ENCODE results near the gene SMCO3. TPM values are rescaled to one million over a fixed set of nuclear protein-coding genes. Genes with fewer than 3 reads are reported as not detected.

SMCO3 gene
- total and polyA plus RNA-seq, 2 of the 13 experiments (the other 11 are each of a cell fraction or from before 2014, with no cell fraction given) = 0.29 to 0.42 TPM

- TF ChIP-seq ZGPAT (CRISPR knock-in tag; IDR thresholded peaks at IDR 0.05) (peak; percentile 66; the same call in 1 of the 2 replicates), SMAD9 (CRISPR knock-in tag; IDR thresholded peaks at IDR 0.05) (peak; percentile 62; the same call in 1 of the 2 replicates), ZC3H13 (CRISPR knock-in tag; IDR thresholded peaks at IDR 0.05) (no peak; the same call in 1 of the 2 replicates), CTCF (CRISPR knock-in tag; IDR thresholded peaks at IDR 0.05) (no peak), THRA (CRISPR knock-in tag; IDR thresholded peaks at IDR 0.05; ENCODE audit: borderline replicate concordance) (peak; percentile 53), SALL2 (CRISPR knock-in tag; IDR thresholded peaks at IDR 0.05) (no peak), NFATC3 (CRISPR knock-in tag; IDR thresholded peaks at IDR 0.05) (peak; percentile 78; the same call in 1 of the 2 replicates), DR1 (CRISPR knock-in tag; IDR thresholded peaks at IDR 0.05) (peak; percentile 70; the same call in 1 of the 2 replicates), MXD3 (CRISPR knock-in tag; IDR thresholded peaks at IDR 0.05) (no peak), HNF4A (CRISPR knock-in tag; IDR thresholded peaks at IDR 0.05) (no peak), RERE (CRISPR knock-in tag; IDR thresholded peaks at IDR 0.05; ENCODE audit: low read depth) (no peak; the same call in 1 of the 2 replicates), ELF4 (CRISPR knock-in tag; IDR thresholded peaks at IDR 0.05; ENCODE audit: borderline replicate concordance) (peak; percentile 29; the same call in 1 of the 2 replicates), ETV5 (CRISPR knock-in tag; IDR thresholded peaks at IDR 0.05; ENCODE audit: borderline replicate concordance) (peak; percentile 84), KDM1A (CRISPR knock-in tag; IDR thresholded peaks at IDR 0.05) (no peak), RBAK (CRISPR knock-in tag; IDR thresholded peaks at IDR 0.05) (no peak), BRD4 (CRISPR knock-in tag; IDR thresholded peaks at IDR 0.05) (peak; percentile 72), ISL2 (CRISPR knock-in tag; IDR thresholded peaks at IDR 0.05) (no peak; the same call in 1 of the 2 replicates), NR1H2 (CRISPR knock-in tag; IDR thresholded peaks at IDR 0.05; ENCODE audit: borderline replicate concordance, low read depth) (0 out of 2 replicates have a peak, but pooled peaks have one; percentile 14)
Measured at GRCh38 chr12:14770496-14771461, 43.2 kb downstream of the SMCO3 start (continued).
